Measurements from ENCODE around the gene GP5.

The GP5 gene

GRCh38 chr3:194396859-194397756, 2.0 kb downstream of the GP5 start:
- no peak for DNase-seq

GRCh38 chr3:194396539-194396858, 2.6 kb downstream of the GP5 start:
- no peak for DNase-seq

GRCh38 chr3:194395778-194396538, 3.1 kb downstream of the GP5 start:
- DNase-seq = no peak

GRCh38 chr3:194395212-194395611, 3.9 kb downstream of the GP5 start:
- no peak for DNase-seq

- DNase-seq = no peak
These were observed 6.5 kb downstream of the GP5 start for GRCh38 chr3:194392576-194392975.

GRCh38 chr3:194390835-194391234, 8.2 kb downstream of the GP5 start:
- no peak for DNase-seq

- no peak for DNase-seq
These were observed 9.8 kb downstream of the GP5 start for GRCh38 chr3:194389269-194389668.

GRCh38 chr3:194387926-194388418, 11.1 kb downstream of the GP5 start:
- DNase-seq = no peak

- no peak for DNase-seq
These were observed 11.8 kb downstream of the GP5 start for GRCh38 chr3:194387276-194387675.

GRCh38 chr3:194386648-194387047, 12.4 kb downstream of the GP5 start:
- no peak for DNase-seq

- DNase-seq = no peak
These were observed 13.0 kb downstream of the GP5 start for GRCh38 chr3:194386066-194386465.

GRCh38 chr3:194384569-194385001, 14.5 kb downstream of the GP5 start:
- no peak for DNase-seq

- DNase-seq = no peak
These were observed 14.9 kb downstream of the GP5 start for GRCh38 chr3:194384156-194384555.

GRCh38 chr3:194383276-194383940, 15.7 kb downstream of the GP5 start:
- DNase-seq = no peak

- DNase-seq = no peak
These were observed 16.2 kb downstream of the GP5 start for GRCh38 chr3:194382892-194383223.

GRCh38 chr3:194382196-194382891, 16.7 kb downstream of the GP5 start:
- no peak for DNase-seq

GRCh38 chr3:194381460-194381875, 17.6 kb downstream of the GP5 start:
- DNase-seq = no peak

- no peak for DNase-seq
These were observed 18.7 kb downstream of the GP5 start for GRCh38 chr3:194380326-194380725.

- no peak for DNase-seq
These were observed 19.4 kb downstream of the GP5 start for GRCh38 chr3:194379651-194380050.

- DNase-seq = no peak
These were observed 19.8 kb downstream of the GP5 start for GRCh38 chr3:194379231-194379630.

GRCh38 chr3:194377708-194378107, 21.4 kb downstream of the GP5 start:
- DNase-seq = no peak

GRCh38 chr3:194376241-194376560, 22.9 kb downstream of the GP5 start:
- DNase-seq = no peak

Data from SHP77 treated with DMSO at 0.1 percent for 48 hours (cell line).